ENCODE results near the gene GRIN1.

Gene GRIN1

DNA sequence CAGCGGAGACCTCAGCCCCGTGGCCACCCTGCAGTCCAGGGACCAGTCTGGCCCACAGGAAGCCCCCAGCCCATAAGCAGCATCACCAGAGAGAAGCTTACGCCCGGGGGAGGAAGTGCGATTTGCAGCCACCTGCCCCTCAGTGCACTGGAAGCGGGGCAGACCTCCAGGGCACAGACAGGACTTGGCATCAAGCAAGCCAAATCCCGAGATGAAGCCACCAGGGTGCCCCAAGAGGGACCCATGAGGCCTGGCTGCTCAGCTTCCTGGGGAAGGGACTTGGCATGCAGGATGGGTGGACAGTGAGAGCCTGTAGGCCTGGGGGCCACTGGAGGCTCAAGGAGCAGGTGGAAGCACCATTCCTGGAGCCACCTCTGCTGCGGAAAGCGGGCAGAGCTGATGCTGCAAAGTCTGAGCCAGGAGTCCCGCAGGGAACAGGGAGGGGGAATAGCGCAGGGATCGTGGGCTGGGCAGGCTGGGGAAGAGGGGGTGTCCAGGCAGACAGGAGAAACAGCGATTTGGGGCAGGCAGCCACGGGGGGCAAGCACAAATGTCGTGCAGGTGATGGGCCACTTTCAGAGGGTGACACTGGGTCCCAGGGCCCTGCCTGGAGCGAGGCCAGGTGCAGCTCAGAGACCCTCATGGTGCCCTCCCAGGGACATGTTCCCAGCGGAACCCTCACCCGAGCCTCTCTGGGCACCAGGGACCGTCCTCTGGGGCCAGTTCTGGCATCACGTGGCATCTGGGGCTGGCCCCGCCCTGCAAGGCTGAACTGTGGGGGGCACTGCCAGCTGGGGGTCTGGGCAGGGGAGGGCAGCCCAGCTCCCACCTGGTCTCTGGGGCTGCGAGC is 27.7 kb downstream of the GRIN1 start:
- no peak for DNase-seq

DNA sequence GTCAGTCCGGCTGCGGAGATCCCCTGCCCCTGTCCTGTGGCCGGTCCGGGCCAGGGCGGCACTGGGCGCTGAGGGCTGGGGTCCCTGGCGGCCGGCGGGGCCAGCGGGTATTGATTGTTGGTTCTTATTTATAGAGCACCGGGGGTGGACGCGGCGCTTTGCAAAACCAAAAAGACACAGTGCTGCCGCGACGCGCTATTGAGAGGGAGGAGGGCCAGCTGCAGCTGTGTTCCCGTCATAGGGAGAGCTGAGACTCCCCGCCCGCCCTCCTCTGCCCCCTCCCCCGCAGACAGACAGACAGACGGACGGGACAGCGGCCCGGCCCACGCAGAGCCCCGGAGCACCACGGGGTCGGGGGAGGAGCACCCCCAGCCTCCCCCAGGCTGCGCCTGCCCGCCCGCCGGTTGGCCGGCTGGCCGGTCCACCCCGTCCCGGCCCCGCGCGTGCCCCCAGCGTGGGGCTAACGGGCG is 28.4 kb downstream of the GRIN1 start:
- DNase-seq, result no peak

DNA sequence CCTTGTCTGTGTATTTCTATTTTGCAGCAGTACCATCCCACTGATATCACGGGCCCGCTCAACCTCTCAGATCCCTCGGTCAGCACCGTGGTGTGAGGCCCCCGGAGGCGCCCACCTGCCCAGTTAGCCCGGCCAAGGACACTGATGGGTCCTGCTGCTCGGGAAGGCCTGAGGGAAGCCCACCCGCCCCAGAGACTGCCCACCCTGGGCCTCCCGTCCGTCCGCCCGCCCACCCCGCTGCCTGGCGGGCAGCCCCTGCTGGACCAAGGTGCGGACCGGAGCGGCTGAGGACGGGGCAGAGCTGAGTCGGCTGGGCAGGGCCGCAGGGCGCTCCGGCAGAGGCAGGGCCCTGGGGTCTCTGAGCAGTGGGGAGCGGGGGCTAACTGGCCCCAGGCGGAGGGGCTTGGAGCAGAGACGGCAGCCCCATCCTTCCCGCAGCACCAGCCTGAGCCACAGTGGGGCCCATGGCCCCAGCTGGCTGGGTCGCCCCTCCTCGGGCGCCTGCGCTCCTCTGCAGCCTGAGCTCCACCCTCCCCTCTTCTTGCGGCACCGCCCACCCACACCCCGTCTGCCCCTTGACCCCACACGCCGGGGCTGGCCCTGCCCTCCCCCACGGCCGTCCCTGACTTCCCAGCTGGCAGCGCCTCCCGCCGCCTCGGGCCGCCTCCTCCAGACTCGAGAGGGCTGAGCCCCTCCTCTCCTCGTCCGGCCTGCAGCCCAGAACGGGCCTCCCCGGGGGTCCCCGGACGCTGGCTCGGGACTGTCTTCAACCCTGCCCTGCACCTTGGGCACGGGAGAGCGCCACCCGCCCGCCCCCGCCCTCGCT is 29.0 kb downstream of the GRIN1 start:
- DNase-seq, result peak; percentile 63

DNA sequence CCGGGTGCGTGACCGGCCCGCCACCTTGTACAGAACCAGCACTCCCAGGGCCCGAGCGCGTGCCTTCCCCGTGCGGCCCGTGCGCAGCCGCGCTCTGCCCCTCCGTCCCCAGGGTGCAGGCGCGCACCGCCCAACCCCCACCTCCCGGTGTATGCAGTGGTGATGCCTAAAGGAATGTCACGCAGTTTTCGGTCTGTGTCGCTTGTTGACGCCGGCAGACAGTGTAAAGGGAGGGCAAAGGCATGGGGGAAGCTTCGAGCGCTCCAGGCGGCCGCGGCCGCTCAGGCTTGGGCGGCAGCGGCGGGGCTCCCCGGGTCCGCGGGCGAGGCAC is 29.6 kb downstream of the GRIN1 start:
- DNase-seq, result no peak

DNA sequence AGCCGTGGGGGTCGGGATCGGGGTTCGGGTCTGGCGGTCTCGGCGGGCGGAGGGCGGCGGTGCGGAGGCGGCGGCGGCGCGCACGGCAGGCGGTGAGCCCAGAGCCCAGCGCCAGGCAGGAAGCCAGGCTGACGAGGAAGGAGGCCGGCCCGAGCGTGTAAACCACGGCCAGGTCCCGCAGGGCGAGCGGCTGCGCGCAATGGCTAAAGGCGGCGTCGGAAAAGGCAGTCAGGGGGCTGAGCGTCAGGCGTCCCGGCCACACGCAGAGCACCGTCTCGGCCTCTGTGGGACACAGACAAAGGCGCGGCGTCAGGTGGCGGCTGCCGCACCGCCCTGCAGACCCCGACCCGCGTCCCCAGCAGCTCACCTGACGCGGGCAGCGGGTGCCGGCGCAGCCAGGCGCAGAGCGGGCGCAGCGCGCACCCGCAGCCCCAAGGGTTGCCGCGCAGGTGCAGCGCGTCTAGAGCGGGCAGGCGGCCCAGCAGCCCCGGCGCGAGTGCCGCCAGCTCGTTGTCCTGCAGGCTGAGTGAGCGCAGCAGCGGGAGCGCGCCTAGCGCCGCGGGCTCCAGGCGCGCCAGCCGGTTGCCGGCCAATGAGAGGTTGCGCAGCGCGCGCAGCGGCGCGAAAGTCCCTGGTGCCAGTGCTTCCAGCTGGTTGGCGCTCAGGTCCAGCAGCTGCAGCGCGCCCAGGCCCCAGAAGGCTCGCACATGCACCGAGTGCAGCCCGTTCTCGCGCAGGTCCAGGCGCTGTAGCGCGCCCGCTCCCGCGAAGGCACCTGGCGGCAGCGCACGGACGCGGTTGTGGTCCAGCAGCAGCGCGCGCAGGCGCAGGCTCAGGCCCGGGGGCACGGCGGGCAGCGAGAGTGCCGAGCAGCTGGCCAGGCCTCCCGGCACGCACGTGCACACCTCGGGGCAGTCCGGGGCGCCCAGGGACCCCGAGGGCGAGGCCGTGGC is 30.2 kb downstream of the GRIN1 start:
- DNase-seq, result peak; percentile 72

DNA sequence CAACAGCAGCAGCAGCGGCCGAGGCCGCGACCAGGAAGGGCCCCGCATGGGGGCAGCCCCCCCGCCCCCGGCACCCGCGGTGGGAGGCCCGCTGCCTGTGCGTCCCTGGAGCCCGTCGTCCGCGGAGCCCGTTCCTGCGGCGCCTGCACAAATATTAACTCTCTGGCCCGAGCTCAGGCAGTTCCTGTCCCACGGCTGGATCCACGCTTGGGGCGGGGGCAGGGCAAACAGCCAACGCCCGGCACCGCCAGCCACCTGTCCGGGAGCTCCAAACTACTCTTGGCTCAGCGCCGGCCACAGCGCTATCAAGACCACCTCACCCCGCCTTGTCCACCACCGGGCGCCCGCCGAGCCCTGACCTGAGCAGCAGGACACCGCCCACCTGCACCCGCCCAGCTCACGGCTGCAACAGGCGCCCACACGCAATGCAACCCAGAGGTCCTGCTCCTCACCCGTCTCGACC is 31.0 kb downstream of the GRIN1 start, which contains the start of gene LRRC26:
TSS of gene LRRC26 (minus strand) at position 156 of the 463 bp plus-strand sequence. CDS start at position 48, 108 bp downstream.
- no peak for DNase-seq

DNA sequence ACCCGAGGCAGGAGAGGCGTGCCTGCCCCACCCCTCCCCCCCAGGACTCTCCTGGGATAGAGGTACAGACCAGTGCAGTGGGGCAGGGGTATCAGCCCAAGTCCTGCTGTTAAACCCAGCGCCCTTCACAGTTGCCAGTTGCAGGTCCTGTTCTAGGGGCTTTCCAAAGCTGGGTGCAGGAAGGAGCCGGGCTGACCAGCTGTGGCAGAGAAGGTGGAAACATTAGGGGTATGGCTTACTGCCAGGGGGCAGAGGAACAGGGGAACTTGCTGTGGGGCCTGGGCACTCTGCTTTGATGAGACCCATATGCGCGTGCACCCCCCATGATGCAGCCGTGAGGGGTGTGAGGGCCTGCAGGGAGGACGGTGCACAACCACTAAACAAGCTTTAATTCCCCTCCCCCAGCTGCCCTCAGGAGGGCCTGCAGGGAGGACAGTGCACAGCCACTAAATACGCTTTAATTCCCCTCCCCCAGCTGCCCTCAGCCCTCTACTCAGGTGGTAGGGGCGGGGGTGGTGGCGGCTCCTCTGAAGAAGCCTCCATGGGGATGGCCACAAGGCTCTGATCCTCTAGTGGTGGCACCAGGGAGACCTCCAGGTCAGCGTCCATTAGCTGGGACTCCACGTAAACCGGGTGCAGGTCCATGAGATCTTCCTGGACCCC is 31.7 kb downstream of the GRIN1 start:
- no peak for DNase-seq

DNA sequence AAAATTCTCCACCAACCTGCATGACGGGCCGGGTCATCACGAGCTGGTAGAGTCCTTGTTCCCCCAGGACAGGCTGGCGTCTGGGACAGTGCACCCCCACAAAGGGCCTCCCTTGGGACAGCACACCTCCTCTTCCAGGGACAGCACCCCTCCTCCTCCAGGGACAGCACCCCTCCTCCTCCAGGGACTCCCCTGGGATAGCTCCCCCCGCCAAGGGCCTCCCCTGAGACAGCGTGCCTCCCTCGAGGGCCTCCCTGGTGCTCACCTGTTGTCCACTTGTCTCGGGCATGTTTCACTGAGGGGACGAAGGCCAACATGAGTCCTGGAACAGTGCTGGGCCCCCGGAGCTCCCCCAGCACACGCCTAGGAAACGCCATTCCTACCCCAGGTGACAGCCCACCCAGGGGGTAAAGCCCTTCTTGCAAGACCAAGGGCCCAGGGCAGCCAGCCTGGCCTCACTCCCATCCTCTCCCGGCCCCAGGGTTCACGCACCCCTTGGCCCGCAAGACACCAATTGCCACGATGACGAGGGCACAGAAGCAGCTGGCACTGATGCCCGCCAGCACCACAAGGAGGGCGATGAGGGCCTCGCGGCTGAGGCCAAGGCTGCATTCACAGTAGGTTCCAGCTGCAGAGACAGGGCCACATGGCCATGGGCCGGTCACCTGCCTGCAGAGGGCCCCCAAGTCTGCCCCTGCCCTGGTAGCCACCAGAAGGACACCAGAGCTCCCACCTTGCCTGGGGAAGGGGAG is 32.4 kb downstream of the GRIN1 start:
- DNase-seq, result no peak

DNA sequence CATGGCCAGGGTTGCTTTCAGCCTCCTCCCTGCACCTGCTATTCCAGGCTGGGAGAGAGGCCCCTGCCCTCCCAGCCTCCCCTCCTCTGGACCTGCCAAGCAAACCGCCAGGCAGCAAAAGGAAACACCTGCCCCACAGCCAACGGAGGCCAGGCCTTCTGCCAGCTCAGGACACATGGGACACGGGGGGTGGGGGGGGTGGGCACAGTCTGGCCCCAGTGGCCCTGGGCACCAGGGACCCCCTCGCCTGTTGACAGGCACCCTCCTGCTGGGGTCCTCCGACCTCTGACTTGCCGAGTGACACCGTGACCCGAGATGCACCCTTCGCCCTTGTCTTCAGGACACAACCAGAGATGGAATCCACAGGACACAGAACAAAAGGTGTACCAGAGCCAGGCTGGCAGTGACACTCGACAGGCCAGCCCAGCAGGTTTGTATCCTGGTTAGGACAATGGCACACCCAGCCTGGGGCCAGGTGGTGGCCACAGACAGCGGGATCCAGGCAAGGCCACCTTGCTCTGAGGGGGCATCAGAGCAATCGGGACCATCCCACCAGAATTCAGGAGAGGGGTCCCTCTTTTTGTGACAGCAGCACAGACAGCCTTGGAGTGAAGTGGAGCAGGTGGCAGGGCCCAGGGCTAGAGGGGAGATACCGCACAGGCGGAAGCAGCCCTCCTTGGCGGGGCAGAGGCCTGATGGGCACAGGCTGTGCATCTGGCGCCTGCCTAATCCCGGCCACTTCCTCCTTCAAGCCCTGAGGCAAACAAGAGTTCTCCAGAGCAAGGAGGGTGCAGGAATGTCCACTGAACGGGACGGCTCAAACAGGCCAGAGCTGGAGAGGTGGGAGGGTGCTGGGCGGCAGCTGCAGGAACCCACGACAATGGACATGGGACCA is 34.2 kb downstream of the GRIN1 start:
- DNase-seq, result no peak

DNA sequence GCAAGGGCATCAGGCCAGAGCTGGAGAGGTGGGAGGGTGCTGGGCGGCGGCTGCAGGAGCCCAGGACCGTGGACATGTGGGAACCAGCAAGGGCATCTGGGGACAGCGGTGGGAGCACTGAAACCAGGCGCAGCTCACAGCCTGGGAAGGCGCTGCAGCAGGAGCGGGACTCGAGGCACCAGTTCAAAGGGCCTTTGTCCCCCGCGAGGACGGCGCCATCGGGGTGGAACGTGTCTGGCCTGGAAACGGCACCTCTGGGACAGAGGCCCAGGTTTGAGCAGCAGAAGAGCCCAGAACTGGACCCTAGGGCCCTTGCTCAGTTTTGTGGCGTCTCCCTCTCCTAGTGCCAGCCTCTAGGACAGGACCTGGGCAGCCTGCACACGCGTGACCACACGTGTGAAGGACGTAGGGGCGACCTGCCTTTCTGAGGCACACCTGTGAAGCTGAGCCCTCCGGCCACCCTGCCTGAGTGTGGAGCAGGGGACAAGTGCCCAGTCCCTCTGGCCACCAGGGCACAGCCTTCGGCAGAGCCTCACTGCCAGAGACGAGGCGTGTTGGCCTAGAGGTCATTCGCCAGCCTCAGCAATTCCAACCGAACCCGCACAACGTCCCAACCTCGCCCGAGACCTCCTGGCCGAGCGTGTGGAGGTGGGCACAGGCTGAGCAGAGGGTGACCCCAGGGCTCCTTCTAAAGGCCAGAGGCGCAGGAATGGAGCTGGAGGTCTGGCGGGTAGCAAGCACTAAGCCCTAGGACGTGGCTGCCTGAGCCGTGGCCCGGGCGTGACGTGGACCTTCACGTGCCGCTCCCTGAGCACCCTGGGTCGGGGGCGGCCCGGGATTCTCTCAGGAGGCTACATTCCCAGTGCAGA is 35.1 kb downstream of the GRIN1 start:
- DNase-seq, result no peak

DNA sequence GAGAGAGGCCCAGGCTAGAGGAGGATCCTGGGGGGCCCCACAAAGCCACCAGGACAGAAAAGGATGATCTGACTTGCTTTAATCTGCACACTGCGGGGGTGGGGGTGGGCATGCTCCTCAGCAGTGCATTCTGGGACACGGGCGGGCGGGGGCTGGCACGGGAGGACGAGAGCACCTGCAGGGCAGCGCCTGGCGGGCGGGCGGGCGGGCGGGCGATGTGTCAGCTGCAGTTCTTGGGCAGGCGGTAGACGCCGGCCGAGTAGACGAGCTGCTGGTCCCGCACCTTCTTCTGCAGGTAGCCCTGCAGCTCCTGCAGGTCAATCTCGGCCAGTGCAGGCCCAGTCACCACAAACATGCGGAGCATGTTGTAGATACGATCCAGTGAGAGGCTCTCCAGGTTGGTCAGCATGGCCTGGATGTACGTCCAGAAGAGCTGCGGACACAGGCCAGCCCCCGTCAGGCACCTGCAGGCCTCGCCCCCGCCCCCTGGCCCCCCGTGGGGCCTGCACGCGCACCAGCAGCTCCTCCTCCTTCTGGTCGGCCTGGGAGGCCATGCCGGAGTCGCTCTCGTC is 35.9 kb downstream of the GRIN1 start:
- DNase-seq, result peak; percentile 62

DNA sequence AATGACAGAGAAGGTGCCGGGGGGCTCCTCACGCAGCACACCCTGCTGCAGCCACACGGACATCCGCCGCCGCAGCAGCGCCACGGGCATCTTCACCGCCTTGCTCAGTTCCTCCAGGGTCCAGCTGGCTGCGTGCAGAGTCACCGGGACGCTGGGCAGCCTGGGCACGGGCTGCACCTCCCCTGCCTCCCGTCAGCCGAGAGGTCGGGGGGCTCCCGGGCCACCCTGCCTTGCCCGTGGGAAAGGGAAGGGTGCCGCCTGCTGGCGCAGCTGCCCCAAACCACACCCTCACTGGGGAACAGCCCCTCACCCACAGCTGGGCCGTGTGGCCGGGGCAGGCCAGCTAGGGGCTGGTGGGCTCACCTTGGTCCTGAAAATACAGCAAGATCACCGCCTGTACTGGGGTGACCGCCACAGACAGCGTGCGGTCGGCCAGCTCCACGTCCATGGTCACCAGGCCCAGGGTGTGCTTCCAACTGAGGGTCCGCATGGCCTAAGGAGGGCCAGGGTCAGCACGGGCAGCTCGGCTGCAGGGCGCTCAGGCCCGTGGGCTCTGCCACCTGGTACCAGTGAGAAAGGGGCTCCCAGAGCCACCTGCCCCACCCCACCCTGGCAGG is 36.5 kb downstream of the GRIN1 start:
- DNase-seq, result no peak

DNA sequence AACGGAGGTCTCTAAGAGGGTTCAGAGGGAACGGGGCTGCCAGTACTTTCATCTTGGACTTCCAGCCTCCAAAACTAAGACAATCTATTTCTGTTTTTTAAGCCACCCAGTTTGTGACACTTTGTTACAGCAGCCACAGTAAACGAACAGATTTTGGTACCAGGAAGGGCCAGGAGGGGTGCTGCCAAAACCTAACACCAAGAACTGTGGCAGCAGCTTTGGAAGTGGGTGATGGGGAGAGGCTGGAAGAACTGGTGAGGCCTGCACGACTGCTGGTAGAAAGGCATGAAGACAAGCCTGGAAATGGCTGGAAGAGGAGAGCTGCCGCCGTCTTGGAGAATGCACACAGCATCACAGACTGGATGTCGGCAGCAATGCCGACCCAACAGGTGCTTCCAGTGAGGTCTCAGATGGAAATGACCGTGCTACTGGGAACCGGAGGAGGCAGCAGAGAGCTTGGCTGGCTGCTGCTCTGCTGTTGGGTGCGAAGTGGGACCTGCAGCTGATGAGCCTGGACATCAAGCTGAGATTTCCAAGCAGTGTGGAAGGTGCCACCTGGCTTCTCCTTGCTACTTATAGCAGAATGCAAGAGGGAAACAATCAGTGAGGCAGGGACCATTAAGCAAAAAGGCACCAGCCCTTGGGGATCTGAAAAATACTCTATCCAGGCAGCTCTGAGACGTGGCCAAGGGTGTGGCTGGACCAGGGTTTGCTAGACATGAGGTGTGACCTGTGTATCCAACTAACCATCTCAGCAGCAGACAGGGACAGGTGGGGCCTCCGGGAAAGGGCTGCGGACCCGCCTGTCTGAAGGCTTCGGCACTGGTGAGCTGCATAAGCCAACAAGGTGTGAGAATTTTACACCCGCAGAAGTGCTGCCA is 37.6 kb downstream of the GRIN1 start:
- DNase-seq, result peak; percentile 80

DNA sequence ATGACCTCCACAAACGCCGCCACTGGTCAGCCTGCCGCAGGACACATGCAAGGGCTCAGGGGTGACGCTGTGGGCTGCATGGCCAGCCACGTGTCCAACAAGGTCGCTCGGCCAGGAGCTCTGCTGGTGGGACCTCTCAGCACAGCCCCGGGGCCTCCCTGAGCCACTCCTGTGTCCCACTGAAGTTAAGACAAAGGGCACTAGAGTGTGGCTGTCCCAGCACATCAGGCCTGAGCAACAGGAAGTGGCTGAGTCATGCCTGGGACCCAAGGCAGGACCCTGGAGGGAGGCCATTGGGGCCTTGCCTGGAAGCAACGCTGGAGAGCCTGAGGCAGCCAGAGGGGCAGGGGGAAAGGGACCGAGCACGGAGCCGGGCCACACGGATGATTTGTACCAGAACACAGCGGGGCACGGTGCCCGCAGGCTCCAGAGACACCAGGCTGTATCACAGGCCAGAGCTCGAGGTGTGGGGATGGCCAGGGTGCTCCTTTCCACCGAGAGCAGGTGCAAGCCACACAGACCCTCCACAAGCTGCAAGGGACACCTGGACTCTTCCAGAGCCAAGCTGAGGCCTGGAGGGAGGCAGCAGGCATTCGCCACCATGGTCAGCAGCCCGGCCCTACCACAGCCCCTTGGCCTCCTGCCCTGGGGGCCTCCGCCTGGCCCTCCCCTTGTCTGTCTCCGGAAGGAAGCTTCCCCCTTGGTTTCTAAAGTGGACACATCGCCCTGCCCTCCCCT is 39.4 kb downstream of the GRIN1 start:
- peak; percentile 70 for DNase-seq

DNA sequence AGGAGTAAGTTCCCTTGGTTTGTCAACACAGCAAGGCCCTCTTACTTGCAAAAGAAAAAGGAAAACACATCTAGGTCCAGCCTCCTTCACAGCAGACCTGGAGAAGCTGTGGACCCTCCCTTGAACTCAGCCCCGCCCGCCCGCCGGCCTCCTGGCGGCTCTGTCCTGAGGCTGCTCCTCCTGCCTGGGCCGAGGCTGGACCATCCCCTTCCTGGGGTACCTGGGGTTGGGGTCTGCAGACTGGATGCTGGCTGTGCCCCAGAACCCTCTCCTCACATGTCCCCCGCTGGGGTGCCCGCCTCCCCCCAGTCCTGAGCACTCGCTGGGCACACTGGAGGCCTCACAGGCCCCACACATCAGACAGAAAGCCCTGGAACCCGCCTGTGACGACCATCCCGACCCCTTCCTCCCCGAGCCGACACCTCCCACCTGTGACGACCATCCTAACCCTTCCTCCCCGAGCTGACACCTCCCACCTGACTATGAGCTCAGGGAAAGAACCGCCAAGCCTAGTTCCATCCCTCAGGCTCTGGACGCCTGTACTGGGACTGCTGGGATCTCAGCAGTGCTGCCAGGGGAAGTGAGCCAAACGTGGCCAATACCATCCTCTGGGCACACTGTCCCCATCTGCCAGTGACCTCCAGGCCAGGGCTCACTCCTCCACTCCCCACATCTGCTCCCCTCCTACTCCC is 40.1 kb downstream of the GRIN1 start:
- no peak for DNase-seq

DNA sequence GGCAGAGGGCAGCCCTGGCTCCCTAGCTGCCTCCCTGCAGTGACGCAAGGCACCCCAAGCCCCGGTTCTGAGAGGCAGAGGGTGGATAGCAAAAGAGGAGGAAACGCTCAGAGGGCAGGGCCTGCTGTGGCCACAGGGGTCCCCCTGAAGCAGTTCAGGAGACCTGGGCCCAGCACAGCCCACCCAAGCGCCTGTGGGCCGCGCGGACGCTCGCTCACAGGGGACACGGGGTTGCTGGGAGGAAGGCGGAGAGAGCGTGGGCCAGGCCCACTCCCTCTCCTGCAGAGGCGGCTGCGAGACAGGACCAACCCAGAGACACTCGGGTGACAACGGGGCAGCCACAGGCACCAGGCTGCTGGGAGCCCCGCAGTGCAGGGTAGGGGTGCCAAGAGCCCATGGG is 40.8 kb downstream of the GRIN1 start:
- DNase-seq, result no peak
